ENCODE data around the gene IPO8. TPM values are rescaled to one million over a fixed set of nuclear protein-coding genes. Genes with fewer than 3 reads are reported as not detected.

The IPO8 gene
- total RNA-seq, 2 experiments from 2014 or later: 17.2 to 17.5 TPM

- Mint-ChIP-seq H3K4me1 (ENCODE audit: low read depth) (no peaks in the 10 kb centered on the region), H3K27me3 (no peaks in the 10 kb centered on the region), H3K4me3 (no peak overlapping the region), H3K27ac (no peak overlapping the region), H3K36me3 (ENCODE audit: low read depth) (peaks cover 88% of the 10 kb centered on the region), H3K9me3 (no peaks in the 10 kb centered on the region)
- H3K4me3 ChIP-seq (ENCODE audit: low read length): no peak overlapping the region
- ChIA-PET POLR2A (interaction anchor here (1.0 kb wide), 1 partner anchor 20 kb away, joined by 3 read pairs; no protein-coding TSS in a partner anchor), CTCF (no interaction called here)
- no peaks in the 10 kb centered on the region for H3K4me1 ChIP-seq (ENCODE audit: insufficient read depth, low read length)
- H3K36me3 ChIP-seq (ENCODE audit: insufficient read depth, low read length): peaks cover 37% of the 10 kb centered on the region
- H3K27me3 ChIP-seq (ENCODE audit: control insufficient read depth in 1 of 2, insufficient read depth in 2 of 2, low read length in 2 of 2): no peaks in the 10 kb centered on the region
- DNase-seq: no peak
- no peak for TF ChIP-seq CTCF (IDR thresholded peaks at IDR 0.05)
- ATAC-seq (ENCODE audit: poor library complexity): no peak
- no peak overlapping the region for H3K27ac ChIP-seq (ENCODE audit: low read depth in 1 of 2, low read length in 2 of 2)
- H3K9me3 ChIP-seq (ENCODE audit: control insufficient read depth in 1 of 2, insufficient read depth in 1 of 2, low read length in 2 of 2): no peaks in the 10 kb centered on the region
- intact Hi-C loops (cut with DNase I, micrococcal nuclease): no loop called here
Observed at GRCh38 chr12:30729547-30729946, 33.9 kb upstream of the IPO8 start.

GRCh38 chr12:30726647-30727046, 31.0 kb upstream of the IPO8 start:
- POLR2A ChIA-PET: no interaction called here
- H3K27ac Mint-ChIP-seq: no peak overlapping the region
- Histone ChIP-seq H3K4me1 (ENCODE audit: insufficient read depth, low read length) (no peaks in the 10 kb centered on the region), H3K36me3 (ENCODE audit: insufficient read depth, low read length) (peaks cover 47% of the 10 kb centered on the region), H3K4me3 (ENCODE audit: low read length) (no peak overlapping the region), H3K9me3 (ENCODE audit: control insufficient read depth in 1 of 2, insufficient read depth in 1 of 2, low read length in 2 of 2) (no peaks in the 10 kb centered on the region), H3K27me3 (ENCODE audit: control insufficient read depth in 1 of 2, insufficient read depth in 2 of 2, low read length in 2 of 2) (no peaks in the 10 kb centered on the region), H3K27ac (ENCODE audit: low read depth in 1 of 2, low read length in 2 of 2) (no peak overlapping the region)
- CTCF ChIA-PET: no interaction called here
- intact Hi-C loops (cut with DNase I, micrococcal nuclease): no loop called here
- ATAC-seq (ENCODE audit: poor library complexity) (no peak), DNase-seq (no peak)
- no peaks in the 10 kb centered on the region for H3K27me3 Mint-ChIP-seq
- no peak for TF ChIP-seq CTCF (IDR thresholded peaks at IDR 0.05)
- H3K4me1 Mint-ChIP-seq (ENCODE audit: low read depth): no peaks in the 10 kb centered on the region
- no peaks in the 10 kb centered on the region for H3K9me3 Mint-ChIP-seq
- H3K4me3 Mint-ChIP-seq: no peak overlapping the region
- H3K36me3 Mint-ChIP-seq (ENCODE audit: low read depth): peaks cover 88% of the 10 kb centered on the region

- intact Hi-C loops (cut with DNase I, micrococcal nuclease): no loop called here
- ATAC-seq (ENCODE audit: poor library complexity): no peak
- no peaks in the 10 kb centered on the region for H3K9me3 ChIP-seq (ENCODE audit: control insufficient read depth in 1 of 2, insufficient read depth in 1 of 2, low read length in 2 of 2)
- Mint-ChIP-seq H3K9me3 (no peaks in the 10 kb centered on the region), H3K4me1 (ENCODE audit: low read depth) (no peaks in the 10 kb centered on the region), H3K27ac (no peak overlapping the region), H3K36me3 (ENCODE audit: low read depth) (peaks cover 88% of the 10 kb centered on the region), H3K4me3 (no peak overlapping the region), H3K27me3 (no peaks in the 10 kb centered on the region)
- TF ChIP-seq CTCF (IDR thresholded peaks at IDR 0.05): no peak
- no peak for DNase-seq
- H3K27ac ChIP-seq (ENCODE audit: low read depth in 1 of 2, low read length in 2 of 2): no peak overlapping the region
- peaks cover 49% of the 10 kb centered on the region for H3K36me3 ChIP-seq (ENCODE audit: insufficient read depth, low read length)
- H3K27me3 ChIP-seq (ENCODE audit: control insufficient read depth in 1 of 2, insufficient read depth in 2 of 2, low read length in 2 of 2): no peaks in the 10 kb centered on the region
- H3K4me1 ChIP-seq (ENCODE audit: insufficient read depth, low read length): no peaks in the 10 kb centered on the region
- ChIA-PET POLR2A (no interaction called here), CTCF (no interaction called here)
- H3K4me3 ChIP-seq (ENCODE audit: low read length): no peak overlapping the region
Observed at GRCh38 chr12:30725739-30726138, 30.1 kb upstream of the IPO8 start.

Measured in CD4-positive, alpha-beta T cell (primary cell).